Calu3 (cell line): ENCODE results near the gene NNAT. TPM values are rescaled to one million over a fixed set of nuclear protein-coding genes. Genes with fewer than 3 reads are reported as not detected.

Experiments
- BruUV-seq: library from RNA; stranded (reverse); fragments of 400-500 nt; replicated peaks from 2 replicates; lab custom pipeline; 2021; lab: Mats Ljungman, UMichigan
- CTCF ChIA-PET: fragments of 300-600 bp; sonication (Branson Sonifier 250); formaldehyde crosslinking; loops from one replicate; lab custom pipeline; 2022; ENCODE audit warnings: antibody characterized with exemption; lab: Charles Lee
- DNase-seq: peaks from one replicate; pipeline ENCODE4 v3.0.0; 2022
- H3K27ac Mint-ChIP-seq: one replicate; pipeline ENCODE4 v1.8.0; 2022; ENCODE audit warnings: mixed read lengths; ENCODE audit not compliant: unreplicated experiment
- H3K27me3 Mint-ChIP-seq: one replicate; pipeline ENCODE4 v1.8.0; 2022; ENCODE audit warnings: mixed read lengths; ENCODE audit not compliant: unreplicated experiment
- H3K36me3 Mint-ChIP-seq: one replicate; pipeline ENCODE4 v1.8.0; 2022; ENCODE audit warnings: mild to moderate bottlenecking, moderate library complexity, mixed read lengths; ENCODE audit not compliant: insufficient read depth, unreplicated experiment
- H3K4me1 Mint-ChIP-seq: one replicate; pipeline ENCODE4 v1.8.0; 2022; ENCODE audit warnings: mild to moderate bottlenecking, low read depth, mixed read lengths; ENCODE audit not compliant: unreplicated experiment
- H3K4me3 Mint-ChIP-seq: one replicate; pipeline ENCODE4 v1.8.0; 2022; ENCODE audit warnings: mild to moderate bottlenecking, low read depth, moderate library complexity, mixed read lengths; ENCODE audit not compliant: unreplicated experiment
- H3K9me3 Mint-ChIP-seq: one replicate; pipeline ENCODE4 v1.8.0; 2022; ENCODE audit warnings: low read depth, mixed read lengths; ENCODE audit not compliant: unreplicated experiment
- intact Hi-C: fragments of 100-400 bp; cut with micrococcal nuclease; formaldehyde crosslinking; loops from one replicate; pipeline ENCODE4 v1.10.0; 2022; ENCODE audit not compliant: unreplicated experiment
- total RNA-seq: library from RNA; stranded (reverse); gene quantifications from 2 replicates; pipeline ENCODE4 v1.2.3, GENCODE V29; 2022
- TF ChIP-seq, protein P1 (sequence below): fragments of 200-600 bp; IDR thresholded peaks from one replicate; pipeline ENCODE4 v1.8.0; 2022; ENCODE audit warnings: antibody characterized with exemption; ENCODE audit not compliant: unreplicated experiment

The NNAT gene
- total RNA-seq, 1 experiment from 2014 or later = not detected

DNA sequence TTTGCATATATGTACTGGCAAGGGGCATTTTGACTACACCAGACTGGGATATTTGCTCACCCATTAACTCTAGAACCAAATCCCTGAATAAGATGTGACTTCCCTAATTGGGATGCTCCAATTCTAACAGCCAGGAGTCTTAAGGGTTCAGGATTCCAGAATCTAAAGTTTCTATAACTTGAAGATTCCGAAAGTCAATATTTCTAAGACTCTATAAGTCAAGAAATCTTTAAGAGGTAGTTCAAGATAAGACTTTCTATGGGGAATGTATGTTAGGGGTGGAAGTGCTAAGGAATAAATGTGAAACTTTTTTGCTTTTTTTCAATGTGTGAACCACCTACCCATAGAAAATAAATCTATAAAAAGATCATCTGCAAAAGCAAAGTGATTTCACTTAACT lies 49.4 kb downstream of the NNAT start:
- Mint-ChIP-seq H3K27ac (no peak overlapping the region), H3K4me3 (no peak overlapping the region), H3K4me1 (peaks cover 7% of the 10 kb centered on the region), H3K36me3 (no peaks in the 10 kb centered on the region), H3K27me3 (peaks cover 100% of the 10 kb centered on the region), H3K9me3 (no peaks in the 10 kb centered on the region)
- CTCF ChIA-PET = no interaction called here
- TF ChIP-seq, protein P1, sequence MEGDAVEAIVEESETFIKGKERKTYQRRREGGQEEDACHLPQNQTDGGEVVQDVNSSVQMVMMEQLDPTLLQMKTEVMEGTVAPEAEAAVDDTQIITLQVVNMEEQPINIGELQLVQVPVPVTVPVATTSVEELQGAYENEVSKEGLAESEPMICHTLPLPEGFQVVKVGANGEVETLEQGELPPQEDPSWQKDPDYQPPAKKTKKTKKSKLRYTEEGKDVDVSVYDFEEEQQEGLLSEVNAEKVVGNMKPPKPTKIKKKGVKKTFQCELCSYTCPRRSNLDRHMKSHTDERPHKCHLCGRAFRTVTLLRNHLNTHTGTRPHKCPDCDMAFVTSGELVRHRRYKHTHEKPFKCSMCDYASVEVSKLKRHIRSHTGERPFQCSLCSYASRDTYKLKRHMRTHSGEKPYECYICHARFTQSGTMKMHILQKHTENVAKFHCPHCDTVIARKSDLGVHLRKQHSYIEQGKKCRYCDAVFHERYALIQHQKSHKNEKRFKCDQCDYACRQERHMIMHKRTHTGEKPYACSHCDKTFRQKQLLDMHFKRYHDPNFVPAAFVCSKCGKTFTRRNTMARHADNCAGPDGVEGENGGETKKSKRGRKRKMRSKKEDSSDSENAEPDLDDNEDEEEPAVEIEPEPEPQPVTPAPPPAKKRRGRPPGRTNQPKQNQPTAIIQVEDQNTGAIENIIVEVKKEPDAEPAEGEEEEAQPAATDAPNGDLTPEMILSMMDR = no peak
- no TSS peak for BruUV-seq
- no peak for DNase-seq
- intact Hi-C loops = no loop called here

DNA sequence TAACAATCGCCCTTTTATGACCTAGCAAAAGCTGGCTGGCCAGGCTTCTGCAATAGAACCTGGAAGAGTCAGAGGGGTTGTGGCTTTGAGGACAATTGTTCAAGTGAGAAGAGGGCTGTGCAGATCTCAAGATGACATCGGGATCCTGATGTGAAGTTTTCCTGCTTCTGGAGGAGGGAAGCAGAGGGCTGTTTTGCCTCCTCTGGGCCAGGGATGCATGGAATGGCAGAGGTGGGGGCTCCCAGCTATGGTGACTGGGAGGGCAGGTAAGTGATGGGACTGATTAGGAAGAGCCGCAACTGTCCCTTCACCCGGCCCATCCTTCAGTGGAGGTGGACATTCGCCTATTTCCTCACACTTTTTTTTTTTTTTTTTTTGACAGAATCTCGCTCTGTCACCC lies 50.0 kb downstream of the NNAT start:
- BruUV-seq = no TSS peak
- no peaks in the 10 kb centered on the region for H3K36me3 Mint-ChIP-seq
- CTCF ChIA-PET = no interaction called here
- H3K27me3 Mint-ChIP-seq = peaks cover 100% of the 10 kb centered on the region
- H3K4me1 Mint-ChIP-seq = peaks cover 7% of the 10 kb centered on the region
- DNase-seq = no peak
- TF ChIP-seq, protein P1 = no peak
- intact Hi-C loops = no loop called here
- no peak overlapping the region for H3K27ac Mint-ChIP-seq
- no peak overlapping the region for H3K4me3 Mint-ChIP-seq
- H3K9me3 Mint-ChIP-seq = no peaks in the 10 kb centered on the region

Other genes with a start within 250 kb of the NNAT start
- 77.0 and 77.2 TPM in 2 replicates for gene MANBAL, start 231.6 kb upstream of the NNAT start, total RNA-seq
- gene SRC, start 175.1 kb upstream of the NNAT start, total RNA-seq = 185 and 203 TPM in 2 replicates
- gene BLCAP, start 6.6 kb downstream of the NNAT start, total RNA-seq = 90.4 and 114 TPM in 2 replicates
- 106 and 113 TPM in 2 replicates for gene CTNNBL1, start 172.8 kb downstream of the NNAT start, total RNA-seq